Activated T-cell treated with anti-CD3 and anti-CD28 coated beads, Interleukin-2, amount 50 U/mL, for 4 hours (primary cell): ENCODE measurements around the gene SSR2. TPM values are rescaled to one million over a fixed set of nuclear protein-coding genes. Genes with fewer than 3 reads are reported as not detected.
"Not testable (repeated sequence)": the region's sequence is repeated elsewhere in the genome, so short reads cannot be mapped to it uniquely, and the experiment has no call there.

Source experiments
- ATAC-seq, 2 donors: fragments of 200-7000 bp; cut with Tn5 transposase; one replicate each; pipeline ENCODE4 v1.10.0; 2021
- DNase-seq: peaks from one replicate; pipeline ENCODE4 v3.0.0-alpha.2; 2020
- H3K27me3 Mint-ChIP-seq: one replicate; pipeline ENCODE4 v1.8.0; 2021; ENCODE audit warnings: low read depth, mixed read lengths
- H3K36me3 Mint-ChIP-seq: one replicate; pipeline ENCODE4 v1.8.0; 2022; ENCODE audit warnings: mixed read lengths; ENCODE audit not compliant: insufficient read depth
- H3K4me1 Mint-ChIP-seq: one replicate; pipeline ENCODE4 v1.8.0; 2021; ENCODE audit warnings: low read depth, mixed read lengths
- H3K4me3 Mint-ChIP-seq: one replicate; pipeline ENCODE4 v1.8.0; 2021; ENCODE audit warnings: mild to moderate bottlenecking, moderate library complexity, mixed read lengths
- H3K9me3 Mint-ChIP-seq: one replicate; pipeline ENCODE4 v1.8.0; 2021; ENCODE audit warnings: mixed read lengths
- total RNA-seq, 3 donors: library from RNA; stranded (reverse); gene quantifications; one replicate each; pipeline ENCODE4 v1.2.1, GENCODE V29; 2021

Gene SSR2
- total RNA-seq, 3 donors from 2014 or later = 167 to 183 (median 173) TPM

DNA sequence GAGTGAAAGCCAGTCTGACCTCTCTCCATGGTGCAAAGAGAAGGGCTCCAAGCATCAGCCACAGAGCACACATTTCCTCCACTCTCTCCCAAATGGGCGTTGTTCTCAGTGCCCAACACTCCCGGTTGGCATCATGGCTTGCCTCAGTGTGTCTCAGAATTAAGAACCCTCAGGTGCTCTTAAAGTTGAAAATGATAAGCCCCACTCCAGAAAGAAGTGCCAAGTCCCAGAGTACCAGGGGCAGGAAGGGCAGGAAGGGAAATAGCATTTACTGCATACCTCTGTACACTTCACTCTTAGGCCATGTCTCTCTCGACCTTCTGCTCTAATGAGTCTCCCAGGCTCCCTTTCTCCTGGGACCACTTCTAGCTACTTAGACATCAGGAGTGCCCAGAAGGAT is 27.2 kb downstream of the SSR2 start:
- Mint-ChIP-seq H3K36me3 (no peaks in the 10 kb centered on the region), H3K9me3 (no peaks in the 10 kb centered on the region), H3K4me1 (peaks cover 12% of the 10 kb centered on the region), H3K4me3 (no peak overlapping the region), H3K27me3 (no peaks in the 10 kb centered on the region)
- ATAC-seq (no peak), DNase-seq (no peak)

DNA sequence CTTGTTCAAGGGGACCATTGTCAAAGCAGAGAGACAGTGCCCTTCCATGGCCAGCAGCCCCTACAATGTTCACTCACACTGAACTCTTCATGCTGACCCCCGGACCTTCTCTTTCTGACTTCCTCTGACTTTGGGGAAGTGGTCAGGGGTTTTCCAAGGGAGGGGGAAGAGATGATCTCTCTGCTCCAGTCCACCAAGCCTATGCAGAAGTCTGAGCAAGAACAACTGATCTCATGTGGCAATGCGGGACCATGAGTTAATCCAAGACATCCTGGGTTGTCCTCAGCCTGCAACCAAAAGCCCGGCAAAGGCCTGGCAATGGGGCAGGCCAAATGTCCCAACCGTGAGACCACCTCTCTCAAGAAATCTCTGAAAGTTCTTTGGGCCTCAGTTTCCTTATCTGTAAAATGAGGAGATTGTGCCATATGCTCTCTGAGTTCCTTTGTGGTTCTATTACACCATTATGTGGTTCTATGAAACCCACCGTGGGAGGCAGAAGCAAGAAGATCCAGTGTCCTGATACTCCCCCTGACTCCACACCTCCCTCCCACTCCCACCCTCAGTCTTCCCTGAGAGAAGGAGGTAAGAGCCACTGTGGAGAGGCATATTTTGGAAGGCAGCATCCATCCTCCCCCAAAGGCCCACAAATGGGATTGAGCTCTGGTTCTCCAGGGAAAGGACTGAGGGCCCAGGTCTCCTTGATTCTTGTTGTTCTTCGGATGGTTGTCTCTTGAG is 30.6 kb downstream of the SSR2 start:
- DNase-seq = no peak
- H3K9me3 Mint-ChIP-seq = no peaks in the 10 kb centered on the region

DNA sequence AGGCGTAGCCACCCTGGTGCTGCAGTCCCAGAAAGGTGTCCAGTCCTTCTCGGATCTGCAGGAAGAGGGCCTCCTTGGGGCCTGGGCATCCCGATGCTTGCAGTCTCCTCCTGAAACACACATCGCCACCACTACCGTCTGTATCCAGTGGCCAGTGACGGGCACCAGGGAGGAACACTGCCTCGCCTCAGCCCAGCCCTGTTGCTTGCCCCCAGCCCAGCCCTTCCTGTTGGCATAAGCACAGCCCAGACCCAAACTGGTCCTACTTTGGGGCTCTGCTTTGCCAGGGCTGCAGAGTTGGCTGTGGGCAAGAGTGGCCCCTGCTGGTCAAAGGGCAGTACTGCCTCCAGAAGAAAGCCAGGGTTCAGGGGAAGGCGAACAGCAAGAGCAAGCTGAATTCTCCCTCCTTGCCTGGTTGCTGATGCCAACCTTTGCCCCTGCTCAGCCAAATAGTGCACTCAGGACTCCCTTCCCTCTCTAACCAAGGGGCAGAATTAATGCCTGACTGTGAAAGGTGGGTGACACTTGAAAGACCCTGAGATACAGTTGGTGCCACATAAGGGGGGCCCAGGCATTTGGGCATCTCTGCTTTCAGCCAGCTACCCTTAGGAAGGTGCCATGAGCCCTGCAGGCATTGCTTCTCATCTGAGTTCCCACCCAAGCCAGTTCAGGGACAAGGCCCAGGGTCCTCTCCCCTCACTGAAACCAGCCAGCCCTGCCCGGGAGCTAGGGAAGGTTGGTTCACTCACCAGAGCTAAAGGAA is 31.3 kb downstream of the SSR2 start:
- Mint-ChIP-seq H3K9me3 (no peaks in the 10 kb centered on the region), H3K36me3 (no peaks in the 10 kb centered on the region), H3K4me3 (no peak overlapping the region), H3K27me3 (no peaks in the 10 kb centered on the region), H3K4me1 (peaks cover 14% of the 10 kb centered on the region)
- peak; percentile 95 to 96 for ATAC-seq
- DNase-seq = peak; percentile 74

More for the DNA sequence above, 30.6 kb downstream of the SSR2 start:
- Mint-ChIP-seq H3K4me1 (peaks cover 12% of the 10 kb centered on the region), H3K27me3 (no peaks in the 10 kb centered on the region), H3K36me3 (no peaks in the 10 kb centered on the region), H3K4me3 (no peak overlapping the region)
- peak in 1 of 2 donors; percentile 6 for ATAC-seq

DNA sequence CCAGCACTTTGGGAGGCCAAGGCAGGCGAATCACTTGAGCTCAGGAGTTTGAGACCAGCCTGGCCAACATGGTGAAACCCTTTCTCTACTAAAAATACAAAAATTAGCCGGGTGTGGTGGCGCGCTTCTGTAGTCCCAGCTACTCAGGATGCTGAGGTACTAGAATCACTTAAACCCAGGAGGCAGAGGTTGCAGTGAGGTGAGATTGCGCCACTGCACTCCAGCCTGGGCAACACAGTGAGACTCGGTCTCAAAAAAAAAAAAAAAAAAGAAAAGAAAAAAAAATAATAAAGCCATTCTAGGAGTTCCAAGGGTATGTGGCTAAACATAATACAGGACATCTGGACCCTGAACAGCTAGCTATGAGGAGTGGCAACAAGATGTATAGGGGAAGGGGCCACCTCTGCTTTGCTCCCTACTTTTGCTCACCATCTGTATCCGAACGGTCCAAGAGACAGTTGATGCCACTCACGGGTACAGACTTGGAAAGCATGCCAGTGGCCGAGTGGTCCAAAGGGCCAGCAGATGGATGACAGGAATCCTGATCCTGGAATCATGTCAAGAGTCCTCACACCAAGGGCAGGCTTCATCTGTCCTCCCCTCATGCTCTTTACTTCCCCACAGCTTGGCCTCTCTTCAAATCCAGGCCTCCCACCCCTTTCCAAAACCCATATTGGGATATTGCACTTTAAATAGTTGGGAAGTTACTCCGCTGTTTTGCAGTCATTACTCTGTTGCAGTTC is 35.7 kb downstream of the SSR2 start:
- H3K36me3 Mint-ChIP-seq, H3K9me3 Mint-ChIP-seq, DNase-seq, H3K27me3 Mint-ChIP-seq, H3K4me3 Mint-ChIP-seq, ATAC-seq: not testable (repeated sequence)
- peaks cover 53% of the 10 kb centered on the region for H3K4me1 Mint-ChIP-seq

DNA sequence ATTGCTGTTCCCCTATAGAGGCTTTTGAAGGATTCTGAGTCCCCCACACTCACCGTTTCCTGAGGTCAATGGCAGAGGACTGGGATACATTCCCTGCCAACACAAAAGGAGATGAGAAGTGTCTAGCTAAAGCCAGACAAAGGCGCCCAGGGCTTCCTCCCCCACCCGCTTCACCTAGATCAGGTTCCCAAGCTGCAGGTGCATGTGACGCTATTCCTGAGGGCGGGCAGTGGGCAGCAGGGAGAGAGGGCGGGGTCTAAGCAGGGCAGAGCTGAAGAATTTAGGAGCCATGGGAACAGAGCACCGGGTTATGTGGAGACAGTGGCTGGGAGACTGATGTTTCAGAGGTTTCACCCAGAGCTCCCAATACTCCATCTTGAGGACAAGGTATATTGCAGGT is 36.4 kb downstream of the SSR2 start:
- H3K27me3 Mint-ChIP-seq = no peaks in the 10 kb centered on the region
- no peaks in the 10 kb centered on the region for H3K36me3 Mint-ChIP-seq
- DNase-seq (no peak), ATAC-seq (no peak)
- H3K9me3 Mint-ChIP-seq = no peaks in the 10 kb centered on the region
- H3K4me3 Mint-ChIP-seq = no peak overlapping the region
- peaks cover 56% of the 10 kb centered on the region for H3K4me1 Mint-ChIP-seq

DNA sequence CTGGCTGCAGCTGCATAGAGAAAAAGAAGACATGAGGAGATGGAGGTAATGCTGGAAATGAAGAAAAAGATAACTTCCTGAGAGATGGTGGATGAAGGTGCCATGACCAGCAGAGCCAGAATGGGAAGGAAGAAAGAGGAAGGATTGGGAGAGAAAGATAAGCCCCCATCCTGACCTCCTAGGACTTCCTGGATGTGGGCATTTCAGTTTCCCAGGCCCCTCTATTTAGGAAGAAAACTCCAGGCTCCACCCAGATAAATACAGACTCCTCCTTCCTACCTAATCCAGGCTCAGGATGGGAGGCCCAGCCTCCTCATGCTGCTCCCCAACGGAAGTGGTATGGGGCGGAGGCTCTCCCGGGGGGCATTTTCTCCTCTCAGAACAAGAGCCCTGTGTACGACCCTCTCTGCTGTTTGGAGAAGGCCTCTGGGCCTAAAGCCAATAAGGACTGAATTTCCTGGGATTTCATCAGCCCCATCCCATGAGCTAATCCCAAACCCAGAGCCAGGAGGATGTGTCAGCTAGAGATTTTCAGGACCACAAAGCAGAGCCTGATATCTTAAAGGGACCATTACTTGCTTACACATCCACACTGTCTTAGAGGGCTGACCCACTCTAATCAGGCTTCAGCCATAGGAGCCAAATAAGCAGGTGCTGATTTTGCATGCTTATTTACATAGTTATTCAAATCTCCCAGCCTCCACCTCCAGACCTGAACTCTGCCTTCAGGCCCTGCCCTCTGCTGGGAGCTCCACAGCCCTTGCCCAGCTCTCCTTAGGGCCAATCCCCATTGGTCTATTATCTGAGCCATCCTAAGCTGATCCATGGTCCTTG is 37.3 kb downstream of the SSR2 start:
- no peaks in the 10 kb centered on the region for H3K9me3 Mint-ChIP-seq
- no peaks in the 10 kb centered on the region for H3K27me3 Mint-ChIP-seq
- ATAC-seq (no peak), DNase-seq (no peak)
- H3K4me3 Mint-ChIP-seq = no peak overlapping the region
- peaks cover 50% of the 10 kb centered on the region for H3K4me1 Mint-ChIP-seq
- H3K36me3 Mint-ChIP-seq = no peaks in the 10 kb centered on the region

DNA sequence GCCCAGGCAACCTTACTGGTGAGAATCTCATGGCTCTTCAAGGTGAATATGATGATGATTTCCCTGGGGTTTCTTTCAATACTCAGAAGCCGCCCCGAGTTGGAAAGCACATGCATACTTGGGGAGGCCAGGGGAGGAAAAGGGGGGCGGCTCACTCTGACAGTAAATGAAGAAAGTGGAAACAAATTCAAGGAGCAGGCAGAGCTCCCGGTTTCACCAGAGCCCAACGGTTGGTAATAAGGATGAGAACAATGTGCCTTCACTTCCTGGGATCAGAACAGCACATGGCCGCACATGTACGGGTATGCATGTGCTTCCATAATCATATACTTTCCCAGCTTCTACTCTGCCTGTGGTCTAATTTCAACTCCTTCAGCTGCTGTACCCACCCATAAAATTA is 38.6 kb downstream of the SSR2 start:
- no peak for DNase-seq
- Mint-ChIP-seq H3K27me3 (no peaks in the 10 kb centered on the region), H3K4me1 (peaks cover 53% of the 10 kb centered on the region), H3K36me3 (no peaks in the 10 kb centered on the region), H3K9me3 (no peaks in the 10 kb centered on the region), H3K4me3 (no peak overlapping the region)
- ATAC-seq = no peak

DNA sequence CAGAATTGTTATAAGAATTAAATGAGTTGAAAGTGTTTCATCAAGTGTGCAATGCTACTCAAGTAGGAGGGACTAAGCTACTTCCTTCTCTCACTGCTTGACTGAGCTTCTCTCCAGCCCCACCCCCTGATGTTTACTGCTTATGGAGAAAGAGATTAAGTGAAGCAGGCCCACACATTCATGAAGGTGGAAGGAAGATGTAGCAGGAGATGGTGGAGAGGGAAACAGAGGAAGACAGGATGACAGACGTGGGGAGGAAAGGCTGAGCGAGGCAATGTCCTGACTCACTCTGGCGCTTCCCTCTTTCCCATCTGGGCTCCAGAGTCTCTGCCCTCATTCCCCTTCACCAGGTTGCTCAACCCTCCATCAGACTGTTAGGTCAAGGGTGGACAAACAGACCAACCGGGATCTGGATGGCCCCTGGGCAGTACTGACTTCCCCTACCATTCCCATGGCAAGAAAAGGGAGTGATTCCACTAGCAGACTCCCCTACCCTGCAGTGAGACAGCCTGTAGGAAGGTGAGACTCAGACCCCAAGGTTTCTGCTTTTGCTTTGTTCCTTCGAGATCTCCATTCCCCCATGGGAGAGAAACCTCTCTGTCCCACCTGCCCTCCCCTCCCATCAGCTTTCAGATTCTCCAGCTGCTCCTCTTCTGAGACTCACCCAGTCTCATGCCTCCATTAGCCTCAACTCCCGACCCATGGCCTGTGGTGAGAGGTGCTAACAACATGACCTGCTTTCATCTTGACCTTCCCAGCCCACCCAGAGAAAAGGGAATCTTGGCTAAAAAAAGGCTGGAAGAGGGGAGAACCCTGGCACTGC is 39.3 kb downstream of the SSR2 start:
- Mint-ChIP-seq H3K27me3 (no peaks in the 10 kb centered on the region), H3K9me3 (no peaks in the 10 kb centered on the region), H3K4me3 (peak overlapping the region; percentile 95), H3K4me1 (peaks cover 57% of the 10 kb centered on the region), H3K36me3 (no peaks in the 10 kb centered on the region)
- DNase-seq (peak; percentile 34), ATAC-seq (no peak)

DNA sequence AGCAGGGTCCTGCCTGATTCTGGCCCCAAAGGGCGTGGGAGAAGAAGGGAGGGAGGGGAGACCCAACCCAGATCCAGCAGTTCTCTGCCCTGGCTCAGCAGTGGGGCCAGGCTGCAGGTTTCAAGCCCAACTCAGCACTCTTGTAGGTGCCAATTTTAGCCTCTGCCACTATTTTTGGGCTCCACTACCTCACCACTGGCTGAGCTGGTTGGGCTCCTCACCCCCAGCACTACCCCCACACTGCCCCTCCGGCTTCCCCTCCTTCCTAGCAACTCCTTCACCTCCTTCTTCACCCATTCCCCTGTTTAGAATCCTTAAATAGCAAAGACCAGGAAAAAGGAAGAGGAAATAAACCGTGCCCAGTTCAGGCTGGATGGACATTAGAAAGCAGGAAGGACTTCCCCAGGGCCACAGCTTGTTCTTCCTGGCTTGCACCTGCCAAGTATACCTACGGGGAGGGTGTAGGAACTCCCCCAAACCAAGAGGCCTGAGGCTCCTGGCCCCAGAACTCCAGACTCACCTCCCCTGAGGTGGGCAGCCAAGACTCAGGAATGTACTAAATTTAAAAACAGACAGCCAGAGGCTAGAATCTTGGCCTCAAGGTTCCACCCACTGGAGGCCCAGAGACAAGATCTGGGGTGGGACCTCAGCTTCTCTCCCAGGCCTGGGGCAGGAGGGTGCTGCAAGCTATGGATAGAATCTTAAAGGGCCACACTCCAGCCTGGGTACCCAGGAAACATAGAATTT is 41.0 kb downstream of the SSR2 start:
- no peak for DNase-seq
- H3K36me3 Mint-ChIP-seq = peaks cover 3% of the 10 kb centered on the region

DNA sequence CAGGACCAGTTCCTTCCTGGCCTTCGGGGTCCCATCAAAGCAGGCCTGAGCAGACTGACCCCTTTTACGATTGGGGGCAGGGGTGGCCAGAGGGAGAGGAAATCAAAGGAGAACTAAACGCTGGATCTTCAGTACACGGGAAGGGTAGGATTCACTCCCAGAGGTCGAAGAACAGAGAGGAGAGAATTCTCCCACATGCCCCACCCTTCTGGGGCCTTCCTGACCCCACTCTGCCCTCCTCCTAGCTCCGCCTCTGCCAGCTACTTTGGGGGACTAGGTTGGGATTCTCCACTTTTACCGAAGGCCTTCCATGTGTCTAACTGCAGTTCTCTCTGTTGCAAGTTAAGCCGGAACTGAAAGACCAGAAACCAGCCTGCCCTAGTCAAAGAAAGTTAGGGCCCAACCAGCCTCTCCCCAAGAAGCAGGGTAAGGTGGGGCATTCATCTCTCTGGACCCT is 41.8 kb downstream of the SSR2 start:
- H3K4me1 Mint-ChIP-seq = peaks cover 76% of the 10 kb centered on the region
- ATAC-seq (peak in 1 of 2 donors; percentile 1), DNase-seq (no peak)
- no peaks in the 10 kb centered on the region for H3K9me3 Mint-ChIP-seq
- H3K27me3 Mint-ChIP-seq = no peaks in the 10 kb centered on the region
- H3K4me3 Mint-ChIP-seq = peak overlapping the region; percentile 95
- H3K36me3 Mint-ChIP-seq = peaks cover 3% of the 10 kb centered on the region

More for the DNA sequence above, 41.0 kb downstream of the SSR2 start:
- H3K9me3 Mint-ChIP-seq = no peaks in the 10 kb centered on the region
- peak overlapping the region; percentile 95 for H3K4me3 Mint-ChIP-seq
- no peak for ATAC-seq
- no peaks in the 10 kb centered on the region for H3K27me3 Mint-ChIP-seq
- H3K4me1 Mint-ChIP-seq = peaks cover 71% of the 10 kb centered on the region

DNA sequence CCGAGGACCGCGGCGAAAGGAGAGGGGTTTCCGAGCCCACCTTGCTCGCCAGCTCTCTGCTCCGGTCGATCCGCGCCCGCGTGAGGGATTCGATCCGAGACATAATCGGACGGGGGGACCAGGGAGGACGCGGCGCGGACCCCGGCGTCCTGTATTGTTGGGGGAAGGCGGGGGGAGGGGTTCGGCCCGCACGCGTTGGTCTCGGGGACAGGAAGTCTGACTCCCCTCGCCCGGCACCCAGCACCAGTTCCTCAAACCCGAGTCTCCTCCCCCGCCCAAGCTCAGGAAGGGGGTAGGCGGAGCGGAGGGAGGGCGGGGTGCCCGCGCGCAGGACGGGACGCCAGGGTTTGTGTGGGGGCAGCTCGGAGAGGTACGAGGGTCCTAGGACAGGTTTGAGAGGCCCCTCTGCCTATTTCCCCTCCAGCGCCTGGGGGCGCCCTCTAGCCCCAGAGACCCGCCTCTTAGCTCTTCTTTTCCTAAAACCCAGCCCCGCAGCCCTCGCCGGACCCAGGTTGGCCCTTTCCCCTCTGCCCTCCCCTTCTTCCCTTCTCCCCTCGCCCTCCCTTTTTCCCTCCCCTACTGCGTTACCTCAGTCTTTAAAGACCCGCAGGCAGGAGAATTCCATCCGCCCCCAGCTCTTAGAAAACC is 42.3 kb downstream of the SSR2 start, which contains the start of gene ARHGEF2:
Gene ARHGEF2 (minus strand): TSS at position 223 of the 648 bp plus-strand sequence. CDS start 120 bp downstream, at position 103.
- peaks cover 3% of the 10 kb centered on the region for H3K36me3 Mint-ChIP-seq

DNA sequence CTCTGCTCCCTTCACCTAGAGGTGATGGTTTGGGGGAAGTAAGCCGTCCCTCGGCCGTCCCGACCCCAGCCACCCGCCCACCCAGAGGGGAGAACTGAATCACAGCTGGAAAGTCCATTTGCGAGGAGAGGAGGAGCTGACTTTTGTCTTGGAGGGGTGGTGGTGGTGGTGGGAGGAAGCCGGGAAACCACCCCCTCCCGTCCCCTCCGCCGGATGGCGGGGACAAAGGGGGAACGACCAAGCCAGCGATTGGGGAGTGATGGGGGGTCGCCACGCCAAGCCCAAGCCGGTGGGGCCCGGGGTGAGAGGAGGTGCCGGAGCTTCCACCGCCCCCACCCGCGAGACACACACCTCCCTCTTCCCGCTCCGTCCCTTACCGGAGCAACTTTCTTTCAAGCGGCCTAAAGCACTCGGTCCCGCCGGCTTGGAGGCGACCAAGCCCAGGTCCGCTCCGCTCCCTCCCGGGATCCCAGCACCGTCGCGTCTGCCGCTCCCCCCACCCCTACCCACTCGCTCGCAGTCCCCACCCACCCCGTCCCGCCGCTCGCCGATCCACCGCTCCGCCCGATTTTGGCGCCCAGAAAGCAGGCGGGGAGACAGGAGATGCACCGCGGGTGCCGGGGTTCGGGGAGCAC is 42.9 kb downstream of the SSR2 start:
- H3K36me3 Mint-ChIP-seq = peaks cover 8% of the 10 kb centered on the region
- H3K27me3 Mint-ChIP-seq = no peaks in the 10 kb centered on the region
- peaks cover 76% of the 10 kb centered on the region for H3K4me1 Mint-ChIP-seq

More for the DNA sequence above, 42.3 kb downstream of the SSR2 start, which contains the start of gene ARHGEF2:
- H3K4me3 Mint-ChIP-seq = peak within 1 kb of the TSS; percentile 95
- H3K4me1 Mint-ChIP-seq = peaks cover 76% of the 10 kb centered on the region
- H3K27me3 Mint-ChIP-seq = no peaks in the 10 kb centered on the region
- H3K9me3 Mint-ChIP-seq = no peaks in the 10 kb centered on the region
- DNase-seq (peak; percentile 78), ATAC-seq (peak; percentile 58 to 71)

More for the DNA sequence above, 42.9 kb downstream of the SSR2 start:
- Mint-ChIP-seq H3K9me3 (no peaks in the 10 kb centered on the region), H3K4me3 (peak overlapping the region; percentile 95)
- ATAC-seq (peak; percentile 43 to 49), DNase-seq (peak; percentile 78)
